ENCODE data around the gene SLC24A4.

- TF ChIP-seq TCF7L2 (IDR thresholded peaks at IDR 0.05; ENCODE audit: borderline replicate concordance, extremely low read depth, insufficient read depth, insufficient read length) (no peak), CTCF (IDR thresholded peaks at IDR 0.05 in 2 of 3, conservative IDR thresholded peaks at IDR 0.05 in 1 of 3; ENCODE audit: borderline replicate concordance in 1 of 3, insufficient read depth in 1 of 3, low read depth in 2 of 3, low read length in 2 of 3) (no peak), EZH2 (IDR thresholded peaks at IDR 0.05) (no peak), POLR2AphosphoS5 (IDR thresholded peaks at IDR 0.05; ENCODE audit: low read depth, low read length) (no peak), YY1 (IDR thresholded peaks at IDR 0.05; ENCODE audit: extremely low read depth, insufficient replicate concordance, low read depth, low read length) (no peak), REST (IDR thresholded peaks at IDR 0.05; ENCODE audit: low read depth) (no peak), POLR2A (IDR thresholded peaks at IDR 0.05; ENCODE audit: borderline replicate concordance, extremely low read depth, insufficient read depth, insufficient read length) (no peak), ATF3 (IDR thresholded peaks at IDR 0.05) (no peak), ELF1 (IDR thresholded peaks at IDR 0.05; ENCODE audit: borderline replicate concordance, low read depth) (no peak), JUND (IDR thresholded peaks at IDR 0.05) (no peak)
These were observed 57.2 kb downstream of the SLC24A4 start for GRCh38 chr14:92380131-92380530.
